GM19193 (cell line): ENCODE results near the gene JPT2.

Source experiments
- POLR2A ChIP-seq: IDR thresholded peaks from 4 replicates; pipeline ENCODE4 v1.6.1; 2011; ENCODE audit not compliant: insufficient read depth, insufficient read length; ENCODE audit errors: extremely low read depth

The JPT2 gene

GRCh38 chr16:1662543-1662942 is 15.5 kb upstream of the JPT2 start:
- TF ChIP-seq POLR2A, result no peak

- no peak for TF ChIP-seq POLR2A
Observed at GRCh38 chr16:1665829-1666228, 12.2 kb upstream of the JPT2 start.

GRCh38 chr16:1666316-1666715 is 11.8 kb upstream of the JPT2 start:
- TF ChIP-seq POLR2A, result no peak

- TF ChIP-seq POLR2A, result no peak
Observed at GRCh38 chr16:1667271-1667670, 10.8 kb upstream of the JPT2 start.

- TF ChIP-seq POLR2A, result no peak
Observed at GRCh38 chr16:1667916-1668315, 10.2 kb upstream of the JPT2 start.

- TF ChIP-seq POLR2A, result no peak
Observed at GRCh38 chr16:1668612-1669319, 9.3 kb upstream of the JPT2 start.

- TF ChIP-seq POLR2A, result no peak
Observed at GRCh38 chr16:1669698-1670097, 8.4 kb upstream of the JPT2 start.

- TF ChIP-seq POLR2A, result no peak
Observed at GRCh38 chr16:1670371-1670770, 7.7 kb upstream of the JPT2 start.

GRCh38 chr16:1670866-1671265 is 7.2 kb upstream of the JPT2 start:
- no peak for TF ChIP-seq POLR2A

GRCh38 chr16:1673424-1674151 is 4.5 kb upstream of the JPT2 start:
- no peak for TF ChIP-seq POLR2A

- no peak for TF ChIP-seq POLR2A
Observed at GRCh38 chr16:1674306-1674705, 3.8 kb upstream of the JPT2 start.

GRCh38 chr16:1674751-1675664 is 3.1 kb upstream of the JPT2 start:
- TF ChIP-seq POLR2A, result no peak

GRCh38 chr16:1676661-1677060 is 1.4 kb upstream of the JPT2 start:
- no peak for TF ChIP-seq POLR2A

GRCh38 chr16:1677339-1677738 is 740 bp upstream of the JPT2 start:
- TF ChIP-seq POLR2A, result no peak

- no peak for TF ChIP-seq POLR2A
Observed at GRCh38 chr16:1678500-1679098, 520 bp downstream of the JPT2 start.
